DMS114 treated with DMSO at 0.1 percent for 48 hours (cell line): Measurements from ENCODE around the gene NES.

Source experiments
- DNase-seq: peaks from one replicate; lab custom pipeline; 2025; ENCODE audit not compliant: unreplicated experiment; lab: John Stamatoyannopoulos, UW

The NES gene, protein sequence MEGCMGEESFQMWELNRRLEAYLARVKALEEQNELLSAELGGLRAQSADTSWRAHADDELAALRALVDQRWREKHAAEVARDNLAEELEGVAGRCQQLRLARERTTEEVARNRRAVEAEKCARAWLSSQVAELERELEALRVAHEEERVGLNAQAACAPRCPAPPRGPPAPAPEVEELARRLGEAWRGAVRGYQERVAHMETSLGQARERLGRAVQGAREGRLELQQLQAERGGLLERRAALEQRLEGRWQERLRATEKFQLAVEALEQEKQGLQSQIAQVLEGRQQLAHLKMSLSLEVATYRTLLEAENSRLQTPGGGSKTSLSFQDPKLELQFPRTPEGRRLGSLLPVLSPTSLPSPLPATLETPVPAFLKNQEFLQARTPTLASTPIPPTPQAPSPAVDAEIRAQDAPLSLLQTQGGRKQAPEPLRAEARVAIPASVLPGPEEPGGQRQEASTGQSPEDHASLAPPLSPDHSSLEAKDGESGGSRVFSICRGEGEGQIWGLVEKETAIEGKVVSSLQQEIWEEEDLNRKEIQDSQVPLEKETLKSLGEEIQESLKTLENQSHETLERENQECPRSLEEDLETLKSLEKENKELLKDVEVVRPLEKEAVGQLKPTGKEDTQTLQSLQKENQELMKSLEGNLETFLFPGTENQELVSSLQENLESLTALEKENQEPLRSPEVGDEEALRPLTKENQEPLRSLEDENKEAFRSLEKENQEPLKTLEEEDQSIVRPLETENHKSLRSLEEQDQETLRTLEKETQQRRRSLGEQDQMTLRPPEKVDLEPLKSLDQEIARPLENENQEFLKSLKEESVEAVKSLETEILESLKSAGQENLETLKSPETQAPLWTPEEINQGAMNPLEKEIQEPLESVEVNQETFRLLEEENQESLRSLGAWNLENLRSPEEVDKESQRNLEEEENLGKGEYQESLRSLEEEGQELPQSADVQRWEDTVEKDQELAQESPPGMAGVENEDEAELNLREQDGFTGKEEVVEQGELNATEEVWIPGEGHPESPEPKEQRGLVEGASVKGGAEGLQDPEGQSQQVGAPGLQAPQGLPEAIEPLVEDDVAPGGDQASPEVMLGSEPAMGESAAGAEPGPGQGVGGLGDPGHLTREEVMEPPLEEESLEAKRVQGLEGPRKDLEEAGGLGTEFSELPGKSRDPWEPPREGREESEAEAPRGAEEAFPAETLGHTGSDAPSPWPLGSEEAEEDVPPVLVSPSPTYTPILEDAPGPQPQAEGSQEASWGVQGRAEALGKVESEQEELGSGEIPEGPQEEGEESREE (N-terminal part only)

DNA sequence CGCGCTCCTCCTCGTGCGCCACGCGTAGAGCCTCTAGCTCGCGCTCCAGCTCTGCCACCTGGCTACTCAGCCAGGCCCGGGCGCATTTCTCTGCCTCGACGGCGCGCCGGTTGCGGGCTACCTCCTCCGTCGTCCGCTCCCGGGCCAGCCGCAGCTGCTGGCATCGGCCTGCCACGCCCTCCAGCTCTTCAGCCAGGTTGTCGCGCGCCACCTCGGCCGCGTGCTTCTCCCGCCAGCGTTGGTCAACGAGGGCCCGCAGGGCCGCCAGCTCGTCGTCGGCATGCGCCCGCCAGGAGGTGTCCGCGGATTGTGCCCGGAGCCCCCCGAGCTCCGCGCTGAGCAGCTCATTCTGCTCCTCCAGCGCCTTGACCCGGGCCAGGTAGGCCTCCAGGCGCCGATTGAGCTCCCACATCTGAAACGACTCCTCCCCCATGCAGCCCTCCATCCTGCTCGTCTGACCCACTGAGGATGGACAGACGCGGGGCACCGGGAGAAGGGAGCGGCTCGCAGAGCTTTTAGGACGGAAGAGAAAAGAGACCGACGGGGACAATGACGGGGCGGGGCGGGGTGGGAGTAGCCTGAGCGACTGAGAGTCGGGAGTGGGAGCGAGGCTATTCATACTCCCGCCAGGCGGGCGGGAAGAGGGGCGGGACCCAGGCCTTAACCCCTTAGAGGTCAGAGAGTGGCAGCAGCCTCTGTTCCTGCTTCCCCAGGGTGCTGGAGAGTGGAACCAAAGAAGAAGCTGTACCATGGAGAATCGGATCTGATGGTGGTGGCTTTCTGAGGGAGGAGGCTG is at the start of gene NES:
TSS of gene NES (minus strand) at position 588 of the 796 bp plus-strand sequence. CDS start at position 445, 143 bp downstream.
- DNase-seq, result no peak

DNA sequence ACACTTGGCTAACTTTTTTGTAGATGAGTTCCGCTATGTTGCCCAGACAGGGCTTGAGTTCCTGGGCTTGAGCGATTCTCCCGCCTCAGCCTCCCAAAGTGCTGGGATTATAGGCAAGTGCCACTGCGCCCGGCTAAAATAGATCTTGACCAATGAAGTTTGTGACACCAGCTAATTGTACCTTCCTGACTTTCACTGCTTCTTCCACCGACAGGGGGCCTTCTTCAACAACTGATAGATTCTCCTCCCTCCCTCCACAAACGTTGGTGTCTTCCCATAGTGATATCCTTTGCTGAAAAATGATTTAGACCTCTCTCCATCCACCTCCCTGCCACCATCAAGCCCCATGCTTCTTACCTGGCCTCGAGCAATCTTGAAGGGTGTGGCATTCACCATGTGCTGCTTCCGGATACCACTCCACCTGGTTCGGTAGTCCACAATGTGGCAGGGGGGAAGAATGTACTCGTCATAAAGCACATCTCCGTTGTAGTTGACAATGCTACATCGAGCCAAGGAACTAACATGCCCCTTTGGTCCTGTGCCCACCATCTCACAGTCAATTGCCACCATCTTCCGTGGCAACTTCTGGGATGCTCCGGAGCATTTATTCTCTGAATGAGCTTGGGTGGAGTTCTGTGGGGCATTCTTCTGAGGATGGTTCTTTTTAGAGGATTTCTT is 49.5 kb upstream of the NES start:
- peak; percentile 81 for DNase-seq

DNA sequence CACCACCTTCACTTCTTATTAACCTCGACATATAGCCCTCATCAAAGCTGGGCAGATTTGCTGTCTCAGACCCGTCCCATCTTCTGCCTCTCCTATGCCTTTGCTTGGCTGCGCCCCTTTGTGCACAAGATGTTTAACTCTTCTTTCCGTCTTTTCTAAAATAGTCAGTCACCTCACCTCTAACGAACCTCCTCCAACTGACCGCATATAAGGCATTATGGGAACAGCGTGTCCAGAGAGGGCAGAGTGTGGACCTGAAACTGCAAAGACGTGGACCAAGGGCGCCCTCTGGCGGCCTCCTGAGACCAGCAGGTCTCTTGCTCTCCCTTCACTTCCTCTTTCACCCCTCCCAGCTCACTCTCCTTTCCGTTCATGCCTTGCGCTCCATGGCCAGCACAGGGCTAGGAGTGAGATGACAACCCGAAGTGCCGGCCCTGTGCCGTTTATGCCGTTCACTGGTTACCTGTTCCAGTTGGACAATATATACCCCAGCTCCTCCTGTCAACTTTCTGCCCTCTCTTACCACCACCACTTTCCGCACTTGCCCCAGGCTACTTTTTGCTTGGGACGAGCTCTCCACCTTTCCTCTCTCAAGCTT is 48.6 kb upstream of the NES start:
- peak; percentile 98 for DNase-seq

DNA sequence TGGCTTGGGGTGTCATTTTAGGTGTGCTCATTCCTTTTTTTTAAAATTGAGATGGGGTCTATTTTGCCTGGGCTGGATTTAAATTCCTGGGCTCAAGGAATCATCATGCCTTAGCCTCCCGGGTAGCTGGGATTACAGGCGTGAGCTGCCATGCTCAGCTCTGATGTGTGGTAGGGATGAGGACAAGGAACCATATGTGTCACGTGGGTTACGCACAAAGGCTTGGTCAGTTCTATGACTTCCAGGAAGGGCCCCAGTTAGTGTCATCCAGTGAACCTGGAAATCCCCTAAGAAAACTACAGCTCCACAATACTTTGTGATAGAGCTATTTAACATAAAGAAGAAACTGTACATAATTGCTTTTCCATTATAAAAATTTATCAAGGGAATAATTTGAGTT is 44.3 kb upstream of the NES start:
- no peak for DNase-seq

DNA sequence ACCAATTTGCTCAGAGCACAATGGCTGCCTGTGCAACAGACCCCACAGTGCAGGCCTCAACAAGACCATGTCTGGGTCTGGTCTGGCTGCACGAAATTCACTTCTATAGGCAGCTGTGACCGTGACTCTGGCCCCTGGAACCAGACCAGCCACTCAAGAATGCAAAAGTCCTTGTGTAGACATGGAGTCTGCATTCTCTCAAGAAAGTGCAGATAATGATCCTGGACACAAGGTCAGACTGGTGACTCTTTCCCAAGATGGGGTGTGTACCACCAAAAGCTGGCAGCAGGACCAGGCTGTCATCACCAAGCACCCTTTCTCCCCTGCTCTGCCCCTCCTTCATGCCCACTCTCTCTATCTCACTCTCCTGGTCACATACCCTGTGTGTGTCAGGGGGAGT is 43.9 kb upstream of the NES start:
- no peak for DNase-seq

DNA sequence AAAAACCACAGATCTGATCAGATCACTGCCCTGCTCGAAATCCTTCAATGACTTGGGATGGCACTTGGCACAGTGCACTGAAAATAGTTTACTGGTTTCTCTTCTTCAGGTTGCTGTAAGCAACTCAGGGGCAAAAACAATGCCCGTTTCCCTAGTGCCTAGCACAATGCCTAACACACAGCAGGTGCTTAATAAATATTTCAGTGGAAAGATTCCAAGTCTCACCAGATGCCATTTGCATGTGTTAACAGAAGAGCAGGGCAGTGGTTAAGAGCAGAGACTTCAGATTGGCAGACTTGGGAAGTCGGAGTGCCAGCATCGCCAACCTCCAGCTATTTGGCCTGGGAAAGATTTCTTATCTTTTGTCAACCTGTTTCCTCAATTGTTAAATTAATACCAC is 40.1 kb upstream of the NES start:
- no peak for DNase-seq

DNA sequence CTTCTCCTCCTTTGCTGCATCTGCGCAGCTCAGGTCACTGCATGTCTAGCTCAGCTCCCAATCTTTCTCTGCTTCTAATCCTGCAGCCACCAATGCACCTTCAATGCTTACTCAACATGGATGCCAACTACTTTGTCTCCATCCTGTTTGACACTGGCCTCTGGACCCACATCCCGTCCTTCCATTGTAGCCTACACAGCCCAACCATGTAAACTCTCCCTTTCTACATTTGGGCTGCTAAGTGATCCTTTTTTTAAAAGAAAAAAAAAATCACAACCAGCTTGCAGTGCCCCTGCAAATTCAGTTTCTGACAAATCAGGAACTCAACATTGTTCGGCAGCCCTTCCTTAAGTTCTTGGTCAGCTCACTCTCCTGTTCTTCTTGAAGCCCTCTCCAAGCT is 37.6 kb upstream of the NES start:
- DNase-seq, result no peak

DNA sequence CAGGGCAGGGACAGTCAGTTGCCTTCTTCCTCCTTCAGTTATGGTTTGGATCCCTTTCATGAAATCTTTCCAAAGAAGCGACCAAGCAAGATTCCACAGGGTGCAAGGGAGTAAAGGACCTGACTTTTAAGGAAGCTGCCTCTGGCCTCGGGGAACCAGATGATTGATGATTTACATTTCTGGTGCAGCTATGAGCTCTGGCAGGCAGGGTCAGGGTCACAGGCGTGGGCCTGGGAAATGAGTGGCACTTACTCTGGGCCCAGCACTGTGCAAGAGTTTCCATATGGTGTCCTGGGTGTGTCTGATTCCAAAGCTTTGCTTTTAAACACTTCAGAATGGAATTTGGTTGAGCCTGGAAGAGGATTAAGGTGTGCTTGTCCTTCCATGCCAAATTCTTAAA is 35.4 kb upstream of the NES start:
- no peak for DNase-seq

DNA sequence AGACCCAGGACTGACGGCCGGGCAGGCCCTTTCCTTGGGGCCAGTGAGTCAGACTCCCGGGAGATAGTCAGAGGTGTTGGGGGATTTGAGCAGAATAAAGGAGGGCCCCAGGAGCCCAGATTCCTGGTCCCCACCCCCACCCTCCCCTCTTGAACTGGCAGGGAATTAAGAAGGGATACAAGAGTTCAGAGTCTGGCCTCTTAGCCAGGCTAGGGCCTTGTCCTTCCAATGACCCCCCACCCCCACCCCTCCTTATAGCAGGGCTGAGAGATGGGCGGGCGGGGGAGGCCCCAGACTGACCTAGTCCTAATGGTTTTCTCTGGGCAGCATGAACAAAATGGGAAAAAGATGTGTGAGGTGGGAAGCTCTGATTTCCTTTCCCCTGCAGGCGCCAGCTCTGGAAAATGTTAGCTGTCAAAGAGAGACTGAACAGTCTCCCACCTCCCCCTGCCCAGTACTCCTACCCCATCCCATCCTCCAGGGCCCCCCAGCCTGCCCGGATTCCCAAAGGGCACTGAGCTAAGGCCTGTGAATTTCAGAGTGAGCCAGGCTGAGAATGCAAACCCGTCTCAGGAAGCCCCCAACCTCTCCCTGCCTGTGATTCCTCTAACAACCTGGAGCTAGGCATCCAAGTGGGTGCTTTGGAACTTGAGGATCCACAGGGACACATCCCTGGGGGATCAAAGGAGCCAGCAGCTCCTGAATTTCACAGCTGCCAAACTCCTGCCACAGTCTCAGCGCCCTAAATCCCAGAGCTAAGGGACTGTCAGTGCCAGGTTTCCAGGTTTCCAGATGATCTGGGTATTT is 34.0 kb upstream of the NES start:
- DNase-seq, result no peak

DNA sequence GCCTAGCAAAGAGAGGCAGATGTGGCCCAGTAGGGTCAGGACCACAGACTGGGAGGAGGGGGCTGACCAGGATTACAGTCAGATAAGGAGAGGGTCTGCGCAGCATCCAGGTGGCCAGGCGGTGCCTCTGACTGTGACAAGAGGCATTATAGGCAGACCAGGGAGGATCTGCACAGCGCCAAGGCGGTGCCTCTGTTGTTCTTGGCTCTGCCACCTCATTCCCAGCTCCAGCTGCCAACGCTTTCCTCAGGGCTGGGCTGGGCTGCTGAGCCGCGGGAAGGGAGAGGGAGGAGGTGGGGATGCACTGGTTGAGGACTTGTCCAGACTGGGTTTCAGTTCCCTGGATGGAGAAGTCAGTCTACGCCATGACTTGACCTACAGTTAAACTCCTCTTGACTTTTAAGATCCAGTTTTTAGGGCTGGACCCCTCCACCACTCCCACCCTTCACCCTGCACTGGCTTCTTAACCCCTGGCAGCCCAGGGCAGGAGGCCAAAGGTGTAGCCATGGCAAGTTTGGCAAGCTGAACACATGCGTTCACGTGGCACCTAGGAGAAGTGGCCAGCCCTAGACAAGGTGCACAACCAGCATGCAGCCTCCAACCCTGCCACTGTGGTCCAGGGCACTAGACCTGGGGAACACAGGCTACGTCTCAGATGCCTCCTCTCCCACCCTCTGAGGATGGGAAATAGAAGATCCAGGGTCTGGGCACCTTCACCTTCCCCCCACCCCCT is 32.7 kb upstream of the NES start:
- DNase-seq, result no peak

DNA sequence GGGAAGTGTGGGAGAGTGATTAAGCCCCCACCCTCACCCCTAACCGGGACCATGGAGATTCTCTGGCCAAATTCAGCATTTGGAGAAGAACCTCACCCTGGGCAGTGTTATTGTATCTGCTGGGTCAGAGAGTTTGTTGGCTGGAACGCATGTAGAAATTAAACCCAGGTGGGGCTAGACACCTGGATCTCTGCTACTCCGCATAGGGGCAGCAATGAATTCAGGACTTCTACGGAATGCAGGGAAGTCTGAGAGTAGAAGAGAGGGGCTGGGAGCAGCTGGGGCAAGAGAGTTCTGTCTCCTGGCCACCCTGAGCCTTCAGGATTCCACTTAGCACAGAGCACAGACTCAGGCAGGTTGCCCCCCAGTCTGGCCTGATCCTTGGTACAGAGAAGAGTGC is 31.8 kb upstream of the NES start:
- DNase-seq, result no peak

DNA sequence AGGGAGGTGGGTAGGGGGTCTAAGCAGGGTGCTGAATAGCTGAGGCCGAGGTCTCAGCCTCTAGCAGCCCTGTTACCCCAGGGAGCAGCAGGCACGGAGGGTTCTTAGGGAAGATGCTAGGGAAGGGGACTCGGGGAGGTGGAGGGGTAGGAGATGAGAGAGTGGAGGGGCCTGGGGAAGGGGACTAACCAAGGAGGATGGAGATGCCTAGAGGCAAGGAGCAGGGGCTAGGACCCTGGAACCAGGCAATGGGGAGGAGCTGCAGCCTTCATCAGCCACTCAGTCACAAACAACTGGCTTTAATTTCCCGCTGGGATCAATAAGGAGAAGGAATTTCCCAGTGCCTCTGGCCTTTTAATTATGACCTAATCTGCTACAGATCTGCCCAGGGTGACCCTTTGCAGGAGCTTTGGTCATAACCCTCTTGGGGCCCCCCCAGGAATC is 31.0 kb upstream of the NES start:
- DNase-seq, result no peak

DNA sequence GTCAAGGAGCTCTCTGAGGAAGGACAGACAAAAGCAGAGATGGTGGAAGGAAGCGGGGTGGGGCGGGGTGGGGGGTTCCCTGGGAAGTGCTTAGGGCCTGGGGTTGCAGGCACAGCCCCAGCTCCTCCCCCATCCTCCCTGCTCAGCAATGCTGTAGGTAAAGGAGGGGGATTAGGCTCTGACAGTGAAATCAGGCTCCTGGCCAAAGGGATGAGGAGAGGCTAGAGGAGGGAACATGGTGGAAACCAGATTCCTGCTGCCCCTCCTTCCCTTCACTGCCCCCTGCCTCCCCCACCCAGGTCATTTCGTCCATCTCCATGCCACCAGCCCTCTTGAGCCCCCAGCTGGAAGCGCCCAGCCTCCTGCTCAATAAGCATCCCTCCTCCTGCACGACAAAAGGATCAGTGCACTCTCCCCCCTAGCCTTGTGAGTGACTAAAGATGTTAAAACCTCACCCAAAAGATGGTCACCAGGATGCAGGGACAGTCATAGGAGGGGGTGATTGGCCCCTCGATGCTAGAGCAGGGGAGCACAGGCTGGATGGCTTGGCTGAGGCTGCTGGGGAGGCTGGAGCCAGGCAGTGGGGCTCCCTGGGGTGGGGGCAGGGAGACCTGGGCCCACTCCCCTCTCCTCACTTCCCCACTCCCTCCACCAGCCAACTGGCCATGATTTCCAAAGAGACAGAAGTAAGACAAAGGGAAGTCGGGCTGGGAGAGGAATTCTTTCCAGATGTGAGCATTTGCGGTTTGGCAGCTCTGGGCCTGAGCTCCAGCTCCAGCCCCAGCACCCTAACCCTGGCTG is 30.4 kb upstream of the NES start:
- DNase-seq, result no peak

DNA sequence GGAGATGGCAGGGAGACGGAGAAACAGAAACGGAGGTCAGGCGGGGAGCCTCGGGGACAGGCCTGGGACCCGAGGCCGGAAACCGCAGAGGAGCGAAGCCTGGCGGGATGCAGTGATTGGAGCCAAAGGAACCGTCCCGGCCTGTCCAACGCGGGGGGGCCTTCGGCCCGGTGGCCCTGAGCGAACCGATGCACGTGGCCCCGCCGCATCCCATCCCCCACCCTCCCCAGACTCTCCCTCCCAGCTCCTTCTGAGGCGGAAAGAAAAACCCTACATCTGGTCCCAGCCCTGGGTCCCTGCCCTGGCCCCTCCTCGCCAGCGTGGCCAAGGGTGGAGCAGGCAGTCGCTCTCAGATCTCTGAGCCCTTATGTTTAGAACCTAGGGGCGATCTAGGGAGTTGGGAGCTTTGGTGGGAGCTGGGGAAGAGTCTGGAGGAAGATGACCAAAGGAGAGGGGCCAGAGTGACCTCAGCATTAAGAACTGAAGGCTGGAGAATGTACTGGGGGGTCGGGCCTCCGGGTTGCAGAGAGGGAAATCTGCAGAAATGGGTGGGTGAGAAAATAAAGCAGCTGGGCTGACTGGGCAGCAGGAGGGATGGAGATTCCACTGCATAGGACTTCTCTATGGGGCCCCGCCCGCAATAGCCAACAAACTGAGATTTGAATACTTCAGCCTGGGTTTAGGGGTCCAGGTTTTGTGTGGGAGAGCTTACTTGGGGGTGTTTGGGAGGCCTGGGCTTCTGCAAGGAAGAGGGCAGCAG is 29.6 kb upstream of the NES start:
- DNase-seq, result no peak

DNA sequence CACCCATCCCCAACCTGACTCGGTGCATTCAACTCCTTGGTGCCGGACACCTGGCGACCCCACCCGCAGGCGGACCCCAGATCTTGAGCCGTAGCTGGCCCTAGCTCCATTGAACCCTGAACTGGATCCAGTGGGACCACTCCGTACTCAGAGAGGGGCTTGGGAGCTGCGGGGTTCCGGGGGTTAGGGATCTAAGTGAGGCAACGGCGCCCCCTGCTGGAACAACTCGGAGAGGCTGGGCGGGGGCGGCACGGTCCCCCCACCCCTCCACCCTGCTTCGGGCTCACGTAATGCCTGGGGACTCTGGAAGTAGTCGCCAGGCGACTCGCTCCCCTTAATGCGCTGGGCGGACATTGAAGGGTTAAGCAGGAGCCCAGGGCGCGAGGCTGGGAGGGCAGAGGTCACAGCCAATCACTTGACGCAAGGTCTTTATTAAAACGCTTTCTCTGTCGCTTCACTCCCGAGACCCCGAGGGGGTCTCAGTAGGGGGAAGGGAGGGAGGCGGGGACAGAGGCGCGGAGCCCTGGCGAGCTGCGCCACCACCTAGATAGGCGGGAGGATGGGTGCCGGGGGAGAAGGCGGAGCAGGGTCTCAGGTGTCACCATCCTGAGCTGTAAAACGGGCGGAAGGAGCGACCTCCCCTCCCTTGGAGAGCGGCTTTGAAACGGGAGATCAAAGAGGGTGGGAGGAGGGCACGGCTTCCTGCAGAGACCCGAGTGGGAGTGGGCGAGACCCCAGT is 28.9 kb upstream of the NES start:
- peak; percentile 48 for DNase-seq
